NB4 (cell line): ENCODE measurements around the gene NSMCE1.

Experiments used
- MAX ChIP-seq: IDR thresholded peaks from 2 replicates; pipeline ENCODE4 v1.6.1; 2011; ENCODE audit warnings: low read depth, low read length
- MYC ChIP-seq: IDR thresholded peaks from 2 replicates; pipeline ENCODE4 v1.6.1; 2011; ENCODE audit warnings: low read depth, low read length
- POLR2A ChIP-seq: IDR thresholded peaks from 2 replicates; pipeline ENCODE4 v1.6.1; 2011; ENCODE audit warnings: mild to moderate bottlenecking; ENCODE audit not compliant: insufficient read length; ENCODE audit errors: extremely low read depth
- TF ChIP-seq, protein P1 (sequence below): IDR thresholded peaks from one replicate; pipeline ENCODE4 v1.5.1; 2012; ENCODE audit warnings: low read depth, low read length

GRCh38 chr16:27312580-27313421 is 44.2 kb upstream of the NSMCE1 start:
- TF ChIP-seq, protein P1, sequence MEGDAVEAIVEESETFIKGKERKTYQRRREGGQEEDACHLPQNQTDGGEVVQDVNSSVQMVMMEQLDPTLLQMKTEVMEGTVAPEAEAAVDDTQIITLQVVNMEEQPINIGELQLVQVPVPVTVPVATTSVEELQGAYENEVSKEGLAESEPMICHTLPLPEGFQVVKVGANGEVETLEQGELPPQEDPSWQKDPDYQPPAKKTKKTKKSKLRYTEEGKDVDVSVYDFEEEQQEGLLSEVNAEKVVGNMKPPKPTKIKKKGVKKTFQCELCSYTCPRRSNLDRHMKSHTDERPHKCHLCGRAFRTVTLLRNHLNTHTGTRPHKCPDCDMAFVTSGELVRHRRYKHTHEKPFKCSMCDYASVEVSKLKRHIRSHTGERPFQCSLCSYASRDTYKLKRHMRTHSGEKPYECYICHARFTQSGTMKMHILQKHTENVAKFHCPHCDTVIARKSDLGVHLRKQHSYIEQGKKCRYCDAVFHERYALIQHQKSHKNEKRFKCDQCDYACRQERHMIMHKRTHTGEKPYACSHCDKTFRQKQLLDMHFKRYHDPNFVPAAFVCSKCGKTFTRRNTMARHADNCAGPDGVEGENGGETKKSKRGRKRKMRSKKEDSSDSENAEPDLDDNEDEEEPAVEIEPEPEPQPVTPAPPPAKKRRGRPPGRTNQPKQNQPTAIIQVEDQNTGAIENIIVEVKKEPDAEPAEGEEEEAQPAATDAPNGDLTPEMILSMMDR: no peak
- TF ChIP-seq MYC (no peak), POLR2A (no peak), MAX (no peak)
